ENCODE data around the gene NKTR.
"Not testable (repeated sequence)": the region's sequence is repeated elsewhere in the genome, so short reads cannot be mapped to it uniquely, and the experiment has no call there.

NKTR gene

GRCh38 chr3:42597098-42597497, 3.4 kb upstream of the NKTR start:
- not testable (repeated sequence) for DNase-seq

GRCh38 chr3:42600958-42601675, 631 bp downstream of the NKTR start:
- DNase-seq = peak; percentile 69

- no peak for DNase-seq
Measured at GRCh38 chr3:42601896-42602581, 1.6 kb downstream of the NKTR start.

GRCh38 chr3:42602961-42603360, 2.5 kb downstream of the NKTR start:
- DNase-seq = no peak

- no peak for DNase-seq
Measured at GRCh38 chr3:42605546-42606173, 5.2 kb downstream of the NKTR start.

- DNase-seq = peak; percentile 14
Measured at GRCh38 chr3:42608581-42608980, 8.1 kb downstream of the NKTR start.

GRCh38 chr3:42610976-42611375, 10.5 kb downstream of the NKTR start:
- no peak for DNase-seq

- no peak for DNase-seq
Measured at GRCh38 chr3:42612217-42612616, 11.7 kb downstream of the NKTR start.

GRCh38 chr3:42612928-42613327, 12.4 kb downstream of the NKTR start:
- DNase-seq = no peak

- DNase-seq = no peak
Measured at GRCh38 chr3:42613462-42613861, 13.0 kb downstream of the NKTR start.

- DNase-seq = no peak
Measured at GRCh38 chr3:42631620-42632019, 31.1 kb downstream of the NKTR start.

GRCh38 chr3:42632146-42632545, 31.7 kb downstream of the NKTR start:
- no peak for DNase-seq

GRCh38 chr3:42633544-42633943, 33.1 kb downstream of the NKTR start:
- no peak for DNase-seq

GRCh38 chr3:42635111-42635510, 34.6 kb downstream of the NKTR start:
- DNase-seq = no peak

- no peak for DNase-seq
Measured at GRCh38 chr3:42637001-42637400, 36.5 kb downstream of the NKTR start.

- no peak for DNase-seq
Measured at GRCh38 chr3:42638339-42638842, 37.9 kb downstream of the NKTR start.

GRCh38 chr3:42639192-42639591, 38.7 kb downstream of the NKTR start:
- DNase-seq = no peak

- no peak for DNase-seq
Measured at GRCh38 chr3:42640129-42640528, 39.6 kb downstream of the NKTR start.

- DNase-seq = no peak
Measured at GRCh38 chr3:42640771-42641370, 40.4 kb downstream of the NKTR start.

- DNase-seq = no peak
Measured at GRCh38 chr3:42647821-42648459, 47.5 kb downstream of the NKTR start.

GRCh38 chr3:42649006-42649405, 48.5 kb downstream of the NKTR start:
- DNase-seq = no peak

- no peak for DNase-seq
Measured at GRCh38 chr3:42649783-42650182, 49.3 kb downstream of the NKTR start.

Measured in midbrain (tissue), 1 donor.